ENCODE data around the gene RAMAC.

The RAMAC gene

GRCh38 chr15:83010709-83011270 lies 24.8 kb downstream of the RAMAC start:
- H3K27me3 ChIP-seq (ENCODE audit: control insufficient read depth, insufficient read depth, low read length): no peaks in the 10 kb centered on the region
- H3K4me1 ChIP-seq: peaks cover 8% of the 10 kb centered on the region
- H3K27ac ChIP-seq: peak overlapping the region; percentile 74
- H2AFZ ChIP-seq: peak overlapping the region; percentile 77
- TF ChIP-seq CTCF (IDR thresholded peaks at IDR 0.05): peak; percentile 55
- H3K4me3 ChIP-seq (ENCODE audit: low read depth, low read length): peak overlapping the region; percentile 80
- no peaks in the 10 kb centered on the region for H3K36me3 ChIP-seq (ENCODE audit: control insufficient read depth, insufficient read depth, low read length)
- H3K9ac ChIP-seq: peak overlapping the region; percentile 61
- H3K4me2 ChIP-seq (ENCODE audit: low read length): peak overlapping the region; percentile 60
- H3K79me2 ChIP-seq: peaks cover 2% of the 10 kb centered on the region
- no peaks in the 10 kb centered on the region for H3K9me3 ChIP-seq (ENCODE audit: control insufficient read depth, low read length)

GRCh38 chr15:83011271-83012075 lies 25.5 kb downstream of the RAMAC start, which contains the start of gene C15orf40:
C15orf40 (minus strand) TSS chr15:83011639; CDS start chr15:83011607, 32 bp downstream.
- no peaks in the 10 kb centered on the region for H3K27me3 ChIP-seq (ENCODE audit: control insufficient read depth, insufficient read depth, low read length)
- peak within 1 kb of the TSS; percentile 77 for H2AFZ ChIP-seq
- no peaks in the 10 kb centered on the region for H3K36me3 ChIP-seq (ENCODE audit: control insufficient read depth, insufficient read depth, low read length)
- no peaks in the 10 kb centered on the region for H3K9me3 ChIP-seq (ENCODE audit: control insufficient read depth, low read length)
- peak within 1 kb of the TSS; percentile 61 for H3K9ac ChIP-seq
- H3K27ac ChIP-seq: peak within 1 kb of the TSS; percentile 74
- peaks cover 8% of the 10 kb centered on the region for H3K4me1 ChIP-seq
- peaks cover 2% of the 10 kb centered on the region for H3K79me2 ChIP-seq
- peak; percentile 62 for TF ChIP-seq CTCF (IDR thresholded peaks at IDR 0.05)
- H3K4me3 ChIP-seq (ENCODE audit: low read depth, low read length): peak within 1 kb of the TSS; percentile 80
- H3K4me2 ChIP-seq (ENCODE audit: low read length): peak within 1 kb of the TSS; percentile 72

- H3K4me3 ChIP-seq (ENCODE audit: low read depth, low read length): peak overlapping the region; percentile 80
- H3K27ac ChIP-seq: peak overlapping the region; percentile 2
- peaks cover 8% of the 10 kb centered on the region for H3K4me1 ChIP-seq
- no peak for TF ChIP-seq CTCF (IDR thresholded peaks at IDR 0.05)
- H2AFZ ChIP-seq: peak overlapping the region; percentile 77
- H3K9ac ChIP-seq: no peak overlapping the region
- H3K27me3 ChIP-seq (ENCODE audit: control insufficient read depth, insufficient read depth, low read length): no peaks in the 10 kb centered on the region
- no peaks in the 10 kb centered on the region for H3K36me3 ChIP-seq (ENCODE audit: control insufficient read depth, insufficient read depth, low read length)
- H3K79me2 ChIP-seq: peaks cover 2% of the 10 kb centered on the region
- H3K4me2 ChIP-seq (ENCODE audit: low read length): peak overlapping the region; percentile 72
- H3K9me3 ChIP-seq (ENCODE audit: control insufficient read depth, low read length): no peaks in the 10 kb centered on the region
These were observed 26.0 kb downstream of the RAMAC start for GRCh38 chr15:83012076-83012426.

GRCh38 chr15:83012636-83013035 lies 26.6 kb downstream of the RAMAC start:
- Histone ChIP-seq H2AFZ (no peak overlapping the region), H3K4me1 (peaks cover 8% of the 10 kb centered on the region), H3K79me2 (peaks cover 2% of the 10 kb centered on the region), H3K4me2 (ENCODE audit: low read length) (no peak overlapping the region), H3K9me3 (ENCODE audit: control insufficient read depth, low read length) (no peaks in the 10 kb centered on the region), H3K27me3 (ENCODE audit: control insufficient read depth, insufficient read depth, low read length) (no peaks in the 10 kb centered on the region), H3K36me3 (ENCODE audit: control insufficient read depth, insufficient read depth, low read length) (no peaks in the 10 kb centered on the region), H3K4me3 (ENCODE audit: low read depth, low read length) (no peak overlapping the region), H3K27ac (no peak overlapping the region), H3K9ac (no peak overlapping the region)
- no peak for TF ChIP-seq CTCF (IDR thresholded peaks at IDR 0.05)
